Fibroblast of lung (primary cell): ENCODE results near the gene TLE1.

Experiments
- EZH2 ChIP-seq: IDR thresholded peaks from 2 replicates; pipeline ENCODE4 v1.5.1; 2012; ENCODE audit warnings: low read length, control low read depth, mild to moderate bottlenecking; ENCODE audit errors: missing control alignments
- TF ChIP-seq, protein P1 (sequence below), 2 donors: IDR thresholded peaks in 1 of 2; conservative IDR thresholded peaks in 1 of 2; 1 replicate in 1 of 2; 2 replicates in 1 of 2; pipeline ENCODE4 v1.5.1; 2011 to 2012; ENCODE audit warnings: low read length in 2 of 2, control low read depth in 1 of 2, inconsistent platforms in 1 of 2, low read depth in 1 of 2, mild to moderate bottlenecking in 1 of 2

GRCh38 chr9:81648891-81649290, 40.5 kb downstream of the TLE1 start:
- TF ChIP-seq, protein P1, sequence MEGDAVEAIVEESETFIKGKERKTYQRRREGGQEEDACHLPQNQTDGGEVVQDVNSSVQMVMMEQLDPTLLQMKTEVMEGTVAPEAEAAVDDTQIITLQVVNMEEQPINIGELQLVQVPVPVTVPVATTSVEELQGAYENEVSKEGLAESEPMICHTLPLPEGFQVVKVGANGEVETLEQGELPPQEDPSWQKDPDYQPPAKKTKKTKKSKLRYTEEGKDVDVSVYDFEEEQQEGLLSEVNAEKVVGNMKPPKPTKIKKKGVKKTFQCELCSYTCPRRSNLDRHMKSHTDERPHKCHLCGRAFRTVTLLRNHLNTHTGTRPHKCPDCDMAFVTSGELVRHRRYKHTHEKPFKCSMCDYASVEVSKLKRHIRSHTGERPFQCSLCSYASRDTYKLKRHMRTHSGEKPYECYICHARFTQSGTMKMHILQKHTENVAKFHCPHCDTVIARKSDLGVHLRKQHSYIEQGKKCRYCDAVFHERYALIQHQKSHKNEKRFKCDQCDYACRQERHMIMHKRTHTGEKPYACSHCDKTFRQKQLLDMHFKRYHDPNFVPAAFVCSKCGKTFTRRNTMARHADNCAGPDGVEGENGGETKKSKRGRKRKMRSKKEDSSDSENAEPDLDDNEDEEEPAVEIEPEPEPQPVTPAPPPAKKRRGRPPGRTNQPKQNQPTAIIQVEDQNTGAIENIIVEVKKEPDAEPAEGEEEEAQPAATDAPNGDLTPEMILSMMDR (conservative IDR thresholded peaks at IDR 0.05 in 1 of 2, IDR thresholded peaks at IDR 0.05 in 1 of 2; ENCODE audit: low read depth in 1 of 2, low read length in 2 of 2) = no peak
- no peak for TF ChIP-seq EZH2
